ENCODE measurements around the gene TVP23C.
"Not testable (repeated sequence)": the region's sequence is repeated elsewhere in the genome, so short reads cannot be mapped to it uniquely, and the experiment has no call there.

GRCh38 chr17:15562613-15563374 lies 489 bp downstream of the TVP23C start:
- not testable (repeated sequence) for TF ChIP-seq CTCF (IDR thresholded peaks at IDR 0.05; ENCODE audit: low read length); EZH2 (IDR thresholded peaks at IDR 0.05; ENCODE audit: borderline replicate concordance, low read length)
